ENCODE results near the gene C17orf114.
A peak's percentile ranks its signal among the peaks of the same experiment; 100 is the strongest.

The C17orf114 gene

DNA sequence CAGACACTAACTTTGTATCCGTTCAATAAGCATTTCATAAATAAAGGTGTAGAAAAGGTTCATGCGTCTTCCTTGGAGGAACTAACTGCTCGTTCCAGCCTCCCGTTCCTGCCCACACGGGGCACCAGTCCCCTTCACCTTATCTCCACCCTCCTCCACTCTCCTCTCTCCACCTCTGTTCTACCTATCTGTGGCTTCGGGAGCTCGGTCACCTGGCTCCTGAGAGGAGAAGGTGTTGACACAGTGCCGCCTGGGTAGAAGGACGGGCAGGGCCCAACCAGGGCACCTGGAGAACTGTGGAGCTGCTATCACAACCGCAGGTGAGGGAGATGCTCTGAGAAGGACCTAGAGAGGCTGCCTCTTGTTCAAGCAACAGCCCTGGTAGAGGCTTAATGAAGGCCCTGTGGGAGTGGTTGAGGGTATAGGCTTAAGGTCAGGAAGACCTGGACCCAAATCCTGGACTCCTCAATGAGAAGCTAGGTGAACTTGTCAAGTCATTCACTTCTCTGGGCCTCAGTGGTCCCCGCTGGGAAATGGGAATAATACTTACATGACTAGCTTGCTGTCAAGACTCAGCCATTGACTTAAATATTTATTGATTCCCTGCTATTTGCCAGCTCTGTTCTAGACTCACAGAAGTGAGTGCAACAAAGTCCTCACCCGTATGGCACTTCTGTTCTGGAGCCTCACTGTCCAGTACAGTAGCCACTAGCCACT lies 21.4 kb upstream of the C17orf114 start:
- no peak for DNase-seq (ENCODE audit: low read depth in 2 of 2)

DNA sequence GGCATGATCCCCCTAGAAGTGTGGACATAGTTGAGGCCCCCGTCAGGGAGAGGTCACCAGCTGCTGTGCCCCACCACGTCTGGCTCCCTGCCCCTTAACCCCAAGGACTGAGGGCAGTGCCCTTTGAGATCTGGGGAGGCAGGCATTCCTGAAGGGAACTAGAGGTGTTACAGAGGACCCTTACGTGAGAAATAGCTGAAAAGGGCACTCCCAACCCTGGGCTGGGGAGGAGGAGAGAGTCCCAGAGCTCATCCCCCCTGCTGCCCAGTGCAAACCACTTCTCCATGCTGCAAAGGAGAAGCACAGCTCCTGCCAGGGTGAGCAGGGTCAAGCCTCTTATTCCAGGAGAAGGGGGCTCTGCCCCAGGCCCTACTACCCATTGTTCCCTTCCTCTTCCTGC lies 20.7 kb upstream of the C17orf114 start:
- DNase-seq (ENCODE audit: low read depth in 2 of 2), result no peak

GRCh38 chr17:4818276-4818675 lies 16.1 kb upstream of the C17orf114 start:
- DNase-seq (ENCODE audit: low read depth in 2 of 2), result no peak

- no peak for DNase-seq (ENCODE audit: low read depth in 2 of 2)
Measured at GRCh38 chr17:4816826-4817225, 14.7 kb upstream of the C17orf114 start.

DNA sequence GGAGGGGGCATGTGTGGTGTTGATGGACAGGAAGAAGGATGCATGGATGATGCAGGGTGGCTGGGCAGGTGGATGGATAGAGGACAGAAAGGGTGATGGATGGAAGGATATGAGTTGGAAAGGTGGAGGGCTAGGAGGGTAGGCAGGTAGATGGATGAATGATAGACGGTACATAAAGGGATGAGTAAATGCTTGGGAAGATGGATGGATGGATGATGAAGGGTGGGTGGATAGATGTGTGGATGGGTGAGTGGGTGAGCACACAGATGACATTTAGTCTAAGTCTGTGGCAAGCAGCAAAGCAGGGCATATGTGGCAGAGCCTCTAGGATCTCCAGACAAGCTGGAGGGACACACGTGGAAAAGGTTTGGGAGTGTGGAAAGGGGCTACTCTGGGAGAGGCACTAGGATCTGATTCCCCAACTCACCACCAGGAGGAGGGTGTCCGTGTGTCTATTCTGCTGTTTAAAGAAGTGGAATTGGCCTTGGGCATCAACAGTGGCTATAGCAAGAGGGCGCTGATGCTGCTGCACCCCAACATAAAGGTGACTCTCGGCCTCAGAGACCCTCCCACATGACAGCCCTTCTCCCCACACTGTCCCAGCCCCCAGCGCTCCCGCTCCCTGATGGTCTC lies 13.0 kb upstream of the C17orf114 start:
- no peak for DNase-seq (ENCODE audit: low read depth in 2 of 2)

DNA sequence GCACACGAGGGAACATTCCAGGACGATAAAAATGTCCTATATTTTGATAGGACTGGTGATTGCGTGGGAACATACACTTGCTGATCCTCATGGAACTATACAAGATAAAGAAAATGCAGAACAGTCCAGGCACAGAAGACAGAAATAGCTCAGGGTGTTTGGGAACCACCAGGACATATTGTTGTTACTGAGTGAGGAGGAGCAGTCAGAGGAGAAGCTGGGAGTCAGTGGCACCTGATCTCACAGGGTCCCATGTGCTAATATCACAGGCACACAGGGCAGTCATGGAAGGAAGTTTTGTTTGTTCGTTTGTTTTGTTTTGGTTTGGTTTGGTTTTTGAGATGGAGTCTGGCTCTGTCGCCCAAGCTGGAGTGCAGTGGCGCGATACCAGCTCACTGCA lies 10.6 kb upstream of the C17orf114 start:
- DNase-seq (ENCODE audit: low read depth in 2 of 2), result no peak

GRCh38 chr17:4811471-4811870 lies 9.3 kb upstream of the C17orf114 start:
- DNase-seq (ENCODE audit: low read depth in 2 of 2), result no peak

GRCh38 chr17:4810696-4811290 lies 8.7 kb upstream of the C17orf114 start:
- no peak for DNase-seq (ENCODE audit: low read depth in 2 of 2)

GRCh38 chr17:4808378-4808767 lies 6.2 kb upstream of the C17orf114 start:
- DNase-seq (ENCODE audit: low read depth in 2 of 2), result no peak

DNA sequence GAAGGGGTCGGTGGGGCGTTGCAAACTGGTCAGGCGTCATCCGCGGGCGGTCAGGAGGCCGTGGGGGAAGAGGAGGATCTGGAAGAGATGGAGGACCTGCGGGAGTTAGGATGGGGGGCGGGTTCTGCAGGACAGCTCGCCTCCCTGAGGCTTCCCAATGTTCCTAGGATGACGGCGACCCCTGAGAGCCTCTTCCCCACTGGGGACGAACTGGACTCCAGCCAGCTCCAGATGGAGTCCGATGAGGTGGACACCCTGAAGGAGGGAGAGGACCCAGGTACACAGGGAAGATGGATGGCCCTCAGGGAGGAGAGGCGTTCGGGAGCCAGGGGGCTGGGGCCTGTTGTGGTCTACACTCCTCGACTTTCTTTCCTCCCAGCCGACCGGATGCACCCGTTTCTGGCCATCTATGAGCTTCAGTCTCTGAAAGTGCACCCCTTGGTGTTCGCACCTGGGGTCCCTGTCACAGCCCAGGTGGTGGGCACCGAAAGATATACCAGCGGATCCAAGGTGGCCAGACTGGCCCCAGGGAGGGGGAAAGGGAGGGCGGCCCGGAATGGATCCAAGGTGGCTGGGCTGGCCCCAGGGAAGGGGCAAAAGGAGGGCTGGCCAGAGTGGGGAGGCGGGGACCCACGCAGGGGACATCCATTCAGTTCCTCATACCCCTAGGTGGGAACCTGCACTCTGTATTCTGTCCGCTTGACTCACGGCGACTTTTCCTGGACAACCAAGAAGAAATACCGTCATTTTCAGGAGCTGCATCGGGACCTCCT lies 5.7 kb upstream of the C17orf114 start:
- DNase-seq (ENCODE audit: low read depth in 2 of 2), result no peak

- DNase-seq (ENCODE audit: low read depth in 2 of 2), result peak; percentile 63 to 66
Measured at GRCh38 chr17:4806777-4807604, 4.9 kb upstream of the C17orf114 start, which contains the start of gene PLD2. Gene PLD2 (plus strand): TSS chr17:4807152. CDS start chr17:4807773, 621 bp downstream.

GRCh38 chr17:4806456-4806776 lies 4.3 kb upstream of the C17orf114 start:
- no peak for DNase-seq (ENCODE audit: low read depth in 2 of 2)

GRCh38 chr17:4800462-4801196 lies 1.5 kb downstream of the C17orf114 start:
- DNase-seq (ENCODE audit: low read depth in 2 of 2), result no peak

DNA sequence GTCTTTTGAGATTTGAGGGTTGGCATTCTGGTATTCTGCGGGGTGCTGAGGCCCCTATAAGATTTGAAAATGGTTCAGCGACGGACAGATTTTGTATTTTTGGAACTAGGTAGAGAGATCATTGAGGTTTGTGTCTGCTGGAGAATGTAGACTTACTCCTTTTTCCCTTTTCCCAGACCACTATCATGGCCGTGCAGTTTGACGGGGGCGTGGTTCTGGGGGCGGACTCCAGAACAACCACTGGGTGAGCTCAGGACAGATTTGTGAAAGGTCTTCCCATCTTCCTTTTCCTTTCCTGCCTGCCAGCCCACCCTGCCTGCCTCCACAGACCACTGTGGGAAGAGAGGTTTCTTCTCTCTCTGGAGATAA lies 5.6 kb downstream of the C17orf114 start:
- DNase-seq (ENCODE audit: low read depth in 2 of 2), result no peak

DNA sequence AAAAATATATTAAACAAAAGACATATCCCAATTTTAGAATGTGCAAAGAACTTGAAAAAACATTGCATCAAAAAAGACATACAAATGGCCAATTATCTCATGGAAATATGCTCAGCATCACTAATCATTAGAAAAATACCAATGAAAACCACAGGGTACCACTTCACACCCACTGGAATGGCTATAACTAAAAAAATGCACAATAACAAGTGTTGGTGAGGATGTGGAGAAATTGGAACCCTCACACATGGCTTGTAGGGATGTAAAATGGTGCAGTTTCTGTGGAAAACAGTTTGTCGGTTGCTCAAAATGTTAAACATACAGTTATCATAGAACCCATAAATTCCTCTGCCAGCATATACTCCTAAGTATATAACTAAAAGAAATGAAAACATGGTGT lies 7.0 kb downstream of the C17orf114 start:
- DNase-seq (ENCODE audit: low read depth in 2 of 2), result no peak

DNA sequence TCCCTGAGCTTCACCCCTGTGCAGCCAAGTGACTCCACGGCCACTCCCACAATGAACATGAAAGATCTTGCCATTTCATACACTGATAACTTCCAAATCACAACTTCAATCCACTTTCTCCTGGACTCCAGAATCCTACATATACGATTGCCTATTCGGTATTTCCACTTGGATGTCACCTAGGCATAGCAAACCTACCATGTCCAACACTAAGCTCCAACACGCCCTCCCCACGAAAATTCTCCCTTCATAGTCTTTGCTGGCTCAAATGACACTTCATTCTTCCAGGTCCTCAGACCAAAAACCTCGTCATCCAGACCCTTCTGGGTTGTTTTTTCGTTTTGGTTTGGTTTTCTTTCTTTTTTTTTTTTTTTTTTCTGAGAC lies 11.4 kb downstream of the C17orf114 start:
- DNase-seq (ENCODE audit: low read depth in 2 of 2), result no peak

- peak; percentile 63 to 65 for DNase-seq (ENCODE audit: low read depth in 2 of 2)
Measured at GRCh38 chr17:4789951-4790704, 12.0 kb downstream of the C17orf114 start.

DNA sequence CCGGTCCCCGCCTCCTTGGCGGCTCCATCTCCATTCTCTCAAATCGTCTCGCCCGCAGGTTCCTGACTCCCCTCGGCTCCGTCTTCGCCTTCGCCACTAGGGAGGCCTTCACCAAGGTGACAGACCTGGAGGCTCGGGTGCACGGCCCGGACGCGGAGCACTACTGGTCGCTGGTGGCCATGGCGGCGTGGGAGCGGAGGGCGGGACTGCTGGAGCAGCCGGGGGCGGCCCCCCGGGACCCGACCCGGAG lies 12.5 kb downstream of the C17orf114 start:
- DNase-seq (ENCODE audit: low read depth in 2 of 2), result no peak

GRCh38 chr17:4788807-4789700 lies 13.1 kb downstream of the C17orf114 start, which contains the start of gene GLTPD2:
Gene GLTPD2 (plus strand): TSS chr17:4788964. CDS start chr17:4789012, 48 bp downstream.
- DNase-seq (ENCODE audit: low read depth in 2 of 2), result no peak
